Left kidney (tissue), 1 donor: ENCODE measurements around the gene ZNF780A. TPM values are rescaled to one million over a fixed set of nuclear protein-coding genes. Genes with fewer than 3 reads are reported as not detected.

ENCODE experiments used
- polyA plus RNA-seq: library from polyadenylated mRNA; unstranded; fragments of 120-200 nt; gene quantifications from one replicate; pipeline ENCODE4 v1.2.1, GENCODE V29; 2013; ENCODE audit not compliant: insufficient read length

The ZNF780A gene
- polyA plus RNA-seq, 1 donor = 20.6 TPM

Other genes starting within 250 kb of the ZNF780A start
- 296 TPM for gene FBL, start 244.6 kb downstream of the ZNF780A start, polyA plus RNA-seq
- gene FCGBP, start 156.3 kb downstream of the ZNF780A start, polyA plus RNA-seq = 5.8 TPM
- 85.2 TPM for gene PSMC4, start 119.8 kb downstream of the ZNF780A start, polyA plus RNA-seq
- 12.0 TPM for gene ZNF546, start 93.9 kb downstream of the ZNF780A start, polyA plus RNA-seq
- gene ZNF780B, start 34.7 kb downstream of the ZNF780A start, polyA plus RNA-seq = 46.4 TPM
- gene MAP3K10, start 100.5 kb upstream of the ZNF780A start, polyA plus RNA-seq = 16.3 TPM
- 0.25 TPM for gene TTC9B, start 127.4 kb upstream of the ZNF780A start, polyA plus RNA-seq
- gene CCNP, start 135.7 kb upstream of the ZNF780A start, polyA plus RNA-seq = 1.2 TPM
- 191 TPM for gene AKT2, start 194.4 kb upstream of the ZNF780A start, polyA plus RNA-seq